ENCODE data around the gene ST6GALNAC4. TPM values are rescaled to one million over a fixed set of nuclear protein-coding genes. Genes with fewer than 3 reads are reported as not detected.
"Not testable (repeated sequence)": the region's sequence is repeated elsewhere in the genome, so short reads cannot be mapped to it uniquely, and the experiment has no call there.

Gene ST6GALNAC4
- total RNA-seq, 1 experiment from 2014 or later = 7.4 TPM

DNA sequence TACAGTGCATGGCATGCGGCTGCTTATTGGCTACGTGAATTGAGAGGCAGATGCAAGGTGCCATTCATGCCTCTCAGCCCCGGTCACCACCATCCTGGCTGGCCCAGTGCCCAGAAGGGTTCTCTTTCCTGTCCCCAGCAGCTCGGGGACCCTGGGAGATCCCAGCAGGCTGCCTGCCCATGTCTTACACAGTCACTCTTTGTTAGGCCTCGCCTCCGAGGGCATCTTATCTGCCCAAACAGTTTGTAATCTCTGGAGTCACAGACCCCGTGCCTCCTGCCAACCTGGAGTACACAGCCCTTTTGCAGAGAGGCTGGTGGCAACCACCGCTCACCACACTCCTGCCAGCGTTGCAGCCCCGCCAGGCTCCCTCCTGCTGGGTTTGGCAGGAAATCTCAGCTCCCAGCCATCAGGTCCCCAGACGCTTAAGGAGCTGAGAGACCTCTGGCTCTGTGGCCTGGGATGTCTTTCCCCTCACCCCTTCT lies 32.4 kb downstream of the ST6GALNAC4 start:
- in situ Hi-C loops (cut with HindIII; ENCODE audit: low pct_unique_long_range_greater_than_20kb, low sequenced_read_pairs) = no loop called here
- DNase-seq (ENCODE audit: low read depth, low spot score) = peak; percentile 71

- DNase-seq (ENCODE audit: low read depth, low spot score) = no peak
- in situ Hi-C loops (cut with HindIII; ENCODE audit: low pct_unique_long_range_greater_than_20kb, low sequenced_read_pairs) = no loop called here
Measured at GRCh38 chr9:127883959-127884358, 32.9 kb downstream of the ST6GALNAC4 start.

DNA sequence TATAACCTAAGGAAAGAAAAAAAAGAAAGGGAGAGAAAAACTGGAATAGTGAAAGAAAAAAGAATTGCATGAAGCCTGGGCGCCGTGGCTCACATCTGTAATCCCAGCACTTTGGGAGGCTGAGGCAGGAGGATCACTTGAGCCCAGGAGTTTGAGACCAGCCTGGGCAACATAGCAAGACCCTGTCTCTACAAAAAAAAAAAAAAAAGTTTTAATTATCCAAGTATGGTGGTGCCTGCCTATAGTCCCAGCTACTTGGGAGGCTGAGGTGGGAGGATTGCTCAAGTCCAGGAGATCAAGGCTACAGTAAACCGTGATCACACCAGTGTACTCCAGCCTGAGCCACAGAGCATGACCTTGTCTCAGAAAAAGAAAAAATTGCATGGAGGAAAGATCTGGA lies 35.1 kb downstream of the ST6GALNAC4 start:
- DNase-seq (ENCODE audit: low read depth, low spot score); in situ Hi-C loops (cut with HindIII; ENCODE audit: low pct_unique_long_range_greater_than_20kb, low sequenced_read_pairs): not testable (repeated sequence)

DNA sequence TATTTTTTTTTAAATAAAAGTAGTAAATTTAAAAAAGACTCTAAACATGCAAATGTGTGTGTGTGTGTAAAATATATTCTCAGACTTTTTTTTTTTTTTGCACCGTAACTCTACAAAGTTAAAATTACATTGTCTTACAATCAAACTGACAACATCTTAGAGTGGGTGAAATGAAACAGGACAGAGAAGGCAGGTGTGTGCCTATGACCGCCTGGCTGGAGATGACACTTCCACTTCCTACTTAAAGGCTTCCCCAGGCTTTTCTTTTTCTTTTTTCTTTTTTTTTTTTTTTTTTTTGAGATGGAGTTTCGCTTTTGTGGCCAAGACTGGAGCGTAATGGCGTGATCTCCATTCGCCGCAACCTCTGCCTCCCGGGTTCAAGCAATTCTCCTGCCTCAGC lies 36.7 kb downstream of the ST6GALNAC4 start:
- in situ Hi-C loops (cut with HindIII; ENCODE audit: low pct_unique_long_range_greater_than_20kb, low sequenced_read_pairs) = no loop called here

GRCh38 chr9:127878652-127879390 lies 38.0 kb downstream of the ST6GALNAC4 start:
- in situ Hi-C loops (cut with HindIII; ENCODE audit: low pct_unique_long_range_greater_than_20kb, low sequenced_read_pairs) = no loop called here
- no peak for DNase-seq (ENCODE audit: low read depth, low spot score)

More for the DNA sequence above, 36.7 kb downstream of the ST6GALNAC4 start:
- DNase-seq (ENCODE audit: low read depth, low spot score) = no peak

DNA sequence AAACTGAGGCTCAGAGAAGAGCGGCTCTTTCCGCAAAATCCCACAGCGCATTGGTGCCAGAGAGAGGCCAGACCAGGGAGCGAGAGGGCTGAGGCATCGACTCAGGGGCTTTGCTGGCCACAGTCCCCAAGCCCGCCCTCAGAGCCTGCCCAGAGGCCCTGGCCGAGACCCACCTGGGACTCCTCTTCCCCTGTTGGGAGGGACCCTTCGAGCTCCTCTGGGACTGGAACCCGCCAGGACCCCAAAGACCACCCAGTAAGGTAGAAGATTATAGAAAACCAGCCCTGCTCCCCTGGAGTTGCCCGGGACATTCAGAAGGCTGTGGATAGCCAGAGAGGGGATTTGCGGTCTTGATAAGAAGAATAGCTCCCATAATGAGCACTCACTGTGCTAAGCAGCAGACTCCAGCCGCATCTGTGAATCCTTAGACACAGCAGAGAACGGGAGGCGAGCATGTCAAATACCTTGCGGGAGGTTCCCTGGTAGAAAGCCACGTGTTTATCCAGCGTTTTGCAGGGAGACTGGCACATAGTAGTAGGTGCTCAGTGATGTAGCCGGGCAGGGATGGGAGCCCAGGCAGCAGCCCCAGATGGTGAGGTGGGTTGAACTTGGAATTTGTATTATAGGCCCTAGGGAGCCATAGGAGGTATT lies 38.7 kb downstream of the ST6GALNAC4 start:
- in situ Hi-C loops (cut with HindIII; ENCODE audit: low pct_unique_long_range_greater_than_20kb, low sequenced_read_pairs) = no loop called here
- DNase-seq (ENCODE audit: low read depth, low spot score) = no peak

DNA sequence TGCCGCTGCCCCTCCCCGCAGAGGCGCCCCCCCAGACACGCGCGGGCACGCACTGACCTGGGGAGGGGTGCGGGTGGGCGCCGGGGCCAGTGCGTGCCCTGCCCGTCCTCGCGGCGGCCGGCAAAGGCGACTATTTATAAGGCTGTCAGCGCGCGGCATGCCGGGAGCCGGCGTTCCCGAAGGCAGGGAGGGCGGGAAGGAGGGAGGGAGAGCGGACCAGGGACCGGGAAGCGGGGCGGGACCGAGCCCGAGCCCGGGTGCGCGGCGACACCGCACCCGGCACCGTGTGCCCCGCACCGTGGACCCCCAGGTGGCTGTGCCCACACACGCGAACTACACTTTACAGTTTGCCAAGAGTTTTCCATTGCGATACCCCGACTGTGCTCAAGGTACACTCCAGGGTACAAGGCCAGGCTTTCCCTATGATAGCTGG lies 39.3 kb downstream of the ST6GALNAC4 start, which contains the start of gene AK1:
Gene AK1, minus strand, starts transcription at position 110 of the 433 bp plus-strand sequence. CDS start 3,058 bp downstream, outside the sequence.
- peak; percentile 61 for DNase-seq (ENCODE audit: low read depth, low spot score)
- in situ Hi-C loops (cut with HindIII; ENCODE audit: low pct_unique_long_range_greater_than_20kb, low sequenced_read_pairs) = no loop called here

DNA sequence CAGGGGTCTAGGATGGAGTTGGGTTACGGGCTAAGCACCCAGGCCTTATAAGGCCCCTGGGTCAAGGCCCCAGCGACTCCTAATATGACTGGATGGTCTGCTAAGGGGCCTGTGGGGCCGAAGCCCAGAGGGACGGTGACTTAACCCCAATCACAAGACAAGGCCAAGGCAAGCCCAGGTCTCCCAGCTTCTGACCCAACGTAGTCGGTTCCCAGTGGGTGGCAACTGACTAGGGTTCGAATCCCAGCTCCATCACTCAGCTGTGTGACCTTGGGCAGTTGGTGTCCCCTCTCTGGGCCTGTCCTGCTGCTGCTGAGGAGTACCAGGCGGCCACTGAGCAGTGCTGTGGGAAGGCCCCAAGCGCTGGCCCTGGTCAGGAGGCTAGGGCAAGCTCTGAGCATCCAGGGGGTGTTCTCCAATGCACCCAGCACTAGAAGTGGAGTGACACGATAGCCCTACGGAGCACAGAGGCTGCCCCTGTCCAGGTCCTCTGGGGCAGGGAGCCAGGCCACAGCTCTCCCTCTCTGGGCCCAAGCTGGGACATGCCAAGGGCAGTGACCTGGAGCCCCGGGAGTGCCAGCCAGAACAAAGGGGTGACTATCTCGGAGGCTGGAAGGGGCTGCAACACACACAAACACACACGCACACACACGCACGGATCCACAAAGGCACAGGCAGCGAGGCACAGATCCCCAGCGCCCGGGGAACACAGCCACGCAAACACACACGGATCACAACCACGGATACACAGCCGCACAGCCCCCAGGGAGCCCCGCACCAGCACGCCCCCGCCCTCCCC lies 39.9 kb downstream of the ST6GALNAC4 start:
- DNase-seq (ENCODE audit: low read depth, low spot score) = no peak
- in situ Hi-C loops (cut with HindIII; ENCODE audit: low pct_unique_long_range_greater_than_20kb, low sequenced_read_pairs) = no loop called here

DNA sequence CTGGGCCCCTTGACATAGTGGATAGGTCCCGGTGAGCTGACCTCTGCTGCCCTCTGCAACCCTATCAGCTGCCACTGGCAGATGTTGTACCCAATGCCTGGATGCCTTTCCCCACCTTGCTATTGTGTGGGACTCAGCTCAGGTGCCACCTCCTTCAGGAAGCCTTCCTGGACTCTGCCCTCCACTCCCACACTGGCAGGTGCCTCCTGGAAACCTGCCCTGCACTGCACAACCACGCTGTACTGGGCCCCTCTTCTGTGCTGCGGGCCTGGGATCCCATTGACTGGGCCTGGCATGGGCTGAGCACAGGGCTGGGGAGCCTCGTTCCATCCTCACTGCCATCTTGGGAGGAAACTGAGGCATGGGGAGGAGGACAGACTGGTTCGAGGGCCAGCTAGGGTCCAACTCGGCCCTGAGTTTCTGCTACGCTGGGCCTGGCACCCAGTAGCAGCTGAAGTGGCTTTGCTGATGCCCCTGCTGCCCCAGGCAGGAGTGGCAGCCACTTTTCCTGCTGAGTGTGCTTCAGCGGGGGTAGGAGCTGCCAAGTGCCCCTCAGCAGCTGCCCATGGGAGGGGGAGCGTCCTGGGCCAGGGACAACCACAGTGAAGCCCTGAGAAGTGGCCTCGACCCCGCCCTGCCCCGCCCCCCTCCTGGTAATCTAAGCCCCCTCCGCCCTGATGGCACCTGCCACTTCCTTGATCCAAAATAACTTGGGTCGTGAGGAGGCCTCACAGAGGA lies 40.6 kb downstream of the ST6GALNAC4 start:
- in situ Hi-C loops (cut with HindIII; ENCODE audit: low pct_unique_long_range_greater_than_20kb, low sequenced_read_pairs) = no loop called here

DNA sequence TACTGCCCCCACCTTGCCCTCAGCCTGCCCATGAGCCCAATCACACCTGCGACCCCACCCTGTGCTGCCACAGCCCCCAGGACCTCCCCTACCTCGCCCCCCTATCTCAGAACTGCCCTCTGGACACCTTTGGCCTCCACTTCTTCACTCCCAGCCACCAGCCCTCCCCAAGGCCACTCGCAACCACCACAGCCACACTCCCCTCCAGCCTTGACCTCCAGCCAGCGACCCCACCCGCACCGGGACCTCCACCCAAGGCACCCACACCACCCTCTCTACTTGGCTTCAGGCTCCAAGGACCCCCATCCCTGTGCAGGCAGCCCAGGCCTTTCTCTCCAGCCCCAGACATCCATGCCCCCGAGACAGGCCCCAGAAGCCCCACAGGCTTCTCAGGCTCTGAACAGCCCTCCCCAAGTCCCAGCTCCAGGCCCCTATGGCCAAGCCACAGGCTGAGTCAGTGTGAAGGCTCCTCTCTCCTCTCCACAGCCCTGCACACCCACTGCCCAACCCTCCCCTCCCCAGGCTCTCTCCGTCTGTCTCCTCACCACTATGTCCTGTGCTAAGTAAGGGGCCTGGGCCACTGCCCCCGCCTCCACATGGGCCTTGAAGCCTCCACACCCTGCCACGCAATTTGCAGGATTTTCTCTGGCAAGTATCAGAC lies 41.4 kb downstream of the ST6GALNAC4 start:
- DNase-seq (ENCODE audit: low read depth, low spot score) = no peak
- in situ Hi-C loops (cut with HindIII; ENCODE audit: low pct_unique_long_range_greater_than_20kb, low sequenced_read_pairs) = no loop called here

More for the DNA sequence above, 40.6 kb downstream of the ST6GALNAC4 start:
- DNase-seq (ENCODE audit: low read depth, low spot score) = no peak

DNA sequence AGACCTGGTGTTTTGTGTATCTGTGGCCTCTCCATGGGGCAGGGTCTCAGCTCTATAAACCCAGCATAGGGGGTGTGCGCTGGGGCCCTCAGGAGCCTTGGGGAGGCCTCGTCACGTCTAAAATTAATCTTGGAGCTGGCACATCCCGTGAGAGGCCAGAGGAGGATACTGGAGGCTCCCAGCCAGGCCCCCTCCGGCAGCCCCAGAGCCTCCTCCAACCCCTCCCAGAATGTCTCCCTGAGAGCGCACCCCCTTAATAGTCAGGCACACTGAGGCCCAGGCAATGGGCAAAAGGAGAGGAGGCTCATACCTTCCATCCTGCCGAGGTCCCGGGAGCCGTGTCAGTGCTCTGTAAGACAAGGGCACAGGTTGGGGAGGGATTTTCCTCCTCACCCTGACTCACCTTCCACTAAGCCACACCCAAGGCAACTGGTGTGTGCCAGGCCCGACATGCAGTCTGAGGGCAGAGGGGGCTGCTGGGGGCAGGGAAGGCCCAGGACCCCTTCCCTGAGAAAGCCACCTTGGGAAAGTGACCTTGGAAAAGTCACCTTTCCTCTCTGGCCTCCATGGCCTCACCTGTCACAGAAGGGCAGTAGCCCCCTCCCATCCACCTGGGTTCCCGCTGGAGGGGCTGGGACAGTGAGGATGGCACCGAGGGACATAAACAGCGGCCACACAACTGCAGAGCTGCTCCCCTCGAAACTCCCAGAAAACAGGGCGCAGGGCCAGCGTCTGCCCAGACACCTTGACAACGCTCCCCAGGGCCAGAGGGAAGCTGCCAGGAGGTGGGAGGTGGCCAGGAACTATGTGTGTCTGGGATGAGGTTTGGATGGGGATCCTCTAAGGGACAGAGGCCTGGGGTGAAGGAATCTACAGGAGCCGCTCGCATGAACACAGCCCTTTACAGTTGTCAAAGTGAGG lies 42.3 kb downstream of the ST6GALNAC4 start:
- no peak for DNase-seq (ENCODE audit: low read depth, low spot score)
- in situ Hi-C loops (cut with HindIII; ENCODE audit: low pct_unique_long_range_greater_than_20kb, low sequenced_read_pairs) = no loop called here

- no peak for DNase-seq (ENCODE audit: low read depth, low spot score)
- in situ Hi-C loops (cut with HindIII; ENCODE audit: low pct_unique_long_range_greater_than_20kb, low sequenced_read_pairs) = no loop called here
Measured at GRCh38 chr9:127873886-127874285, 43.0 kb downstream of the ST6GALNAC4 start.

DNA sequence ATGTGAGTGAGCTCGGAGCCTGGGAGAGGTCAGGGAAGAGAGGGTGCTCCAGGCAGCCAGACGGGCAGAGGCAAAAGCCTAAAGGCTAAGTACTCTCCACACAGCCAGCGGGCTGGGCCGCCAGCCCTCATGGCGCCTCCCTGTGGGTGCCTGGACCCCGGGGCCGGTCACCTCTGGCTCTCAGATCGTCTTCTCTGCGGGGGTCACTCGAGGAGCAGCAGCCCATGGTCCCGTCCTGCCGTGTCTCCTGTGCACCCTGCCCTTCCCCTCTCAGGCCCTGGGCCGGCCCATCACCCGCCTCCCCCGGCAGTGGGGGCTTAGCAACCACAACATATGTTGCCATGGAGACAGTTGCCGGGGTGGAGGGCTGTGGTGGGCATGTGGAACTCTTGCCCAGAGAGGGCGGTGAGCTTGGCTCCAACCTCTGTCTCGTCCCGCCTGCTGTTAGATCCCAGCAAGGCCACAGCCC lies 43.6 kb downstream of the ST6GALNAC4 start:
- DNase-seq (ENCODE audit: low read depth, low spot score) = no peak
- in situ Hi-C loops (cut with HindIII; ENCODE audit: low pct_unique_long_range_greater_than_20kb, low sequenced_read_pairs) = no loop called here

DNA sequence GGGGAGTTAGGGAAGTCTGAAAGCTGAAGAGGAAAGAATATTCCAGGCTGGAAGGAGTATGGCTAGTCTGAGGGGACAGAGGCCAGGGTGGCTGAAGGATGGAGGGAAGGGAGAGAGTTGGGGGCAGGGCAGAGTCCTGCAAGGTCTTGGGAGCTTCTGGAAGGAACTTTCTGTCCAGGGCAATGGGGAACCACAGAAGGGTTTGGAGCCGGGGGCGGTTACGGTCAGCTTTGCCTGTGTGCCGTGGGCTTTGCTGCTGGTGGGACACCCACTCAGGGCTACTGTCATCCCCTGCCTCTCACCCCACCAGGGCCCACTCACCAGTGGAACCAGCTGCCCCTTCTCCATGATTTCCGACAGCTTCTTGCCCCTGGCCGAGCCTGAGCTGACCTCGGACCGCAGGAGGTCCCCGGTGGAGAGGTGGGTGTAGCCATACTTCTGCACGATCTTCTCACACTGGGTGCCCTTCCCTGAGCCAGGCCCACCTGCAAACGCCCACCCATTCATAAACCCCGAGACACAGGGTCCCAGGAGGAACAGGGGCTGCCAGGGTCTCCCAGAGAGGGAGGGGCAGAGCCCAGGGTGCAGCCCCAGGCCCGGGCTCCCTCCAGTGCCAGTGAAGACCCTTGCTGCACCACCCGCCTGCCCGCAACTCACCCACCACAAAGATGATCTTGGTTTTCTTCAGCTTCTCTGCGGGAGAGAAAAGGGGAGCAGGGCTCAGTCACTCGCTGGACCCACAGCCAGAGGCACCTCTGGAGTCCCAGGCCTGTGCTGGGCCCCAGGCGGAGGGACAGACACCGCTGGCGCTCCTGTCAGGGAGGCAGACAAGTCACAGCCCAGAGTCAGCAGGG lies 44.2 kb downstream of the ST6GALNAC4 start:
- in situ Hi-C loops (cut with HindIII; ENCODE audit: low pct_unique_long_range_greater_than_20kb, low sequenced_read_pairs) = no loop called here
- DNase-seq (ENCODE audit: low read depth, low spot score) = no peak

DNA sequence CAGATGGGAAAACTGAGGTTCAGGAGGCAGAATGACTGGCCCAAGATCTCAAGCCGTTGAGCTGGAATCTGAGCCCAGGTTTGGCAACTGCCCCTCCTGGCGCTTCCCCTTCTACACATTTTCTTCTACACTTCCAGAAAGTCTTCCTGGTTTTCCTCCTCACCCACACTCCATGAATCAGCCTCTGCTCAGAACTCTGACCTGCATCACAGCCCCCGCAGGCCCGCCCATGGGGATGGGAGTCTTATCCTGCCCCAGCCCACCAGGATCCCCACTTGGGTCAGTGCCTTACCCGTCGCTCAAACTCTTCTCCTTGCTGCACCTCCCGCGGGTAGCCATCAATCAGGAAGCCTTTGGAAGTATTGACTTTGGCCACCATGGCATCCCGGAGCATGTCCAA lies 45.3 kb downstream of the ST6GALNAC4 start:
- no peak for DNase-seq (ENCODE audit: low read depth, low spot score)
- in situ Hi-C loops (cut with HindIII; ENCODE audit: low pct_unique_long_range_greater_than_20kb, low sequenced_read_pairs) = no loop called here
